HepG2 (cell line): ENCODE results near the gene DNMT1. TPM values are rescaled to one million over a fixed set of nuclear protein-coding genes. Genes with fewer than 3 reads are reported as not detected.

Experiments
- ATAC-seq: fragments of 200-7000 bp; cut with Tn5 transposase; 3 replicates; pipeline ENCODE4 v1.9.1; 2020; ENCODE audit warnings: mild to moderate bottlenecking, moderate library complexity
- BruUV-seq: library from RNA; stranded (reverse); fragments of 400-500 nt; replicated peaks from 2 replicates; lab custom pipeline; 2021; lab: Mats Ljungman, UMichigan
- CTCF ChIA-PET: fragments of 300-600 bp; formaldehyde crosslinking; extraction: SDS; loops from one replicate; lab custom pipeline; 2021; ENCODE audit warnings: low total read pairs, inconsistent platforms, low intra/inter-chr PET ratio; lab: Yijun Ruan, JAX
- POLR2A ChIA-PET: fragments of 350-600 bp; sonication (Branson Sonifier 250); formaldehyde crosslinking; loops from one replicate; lab custom pipeline; 2020; ENCODE audit warnings: antibody characterized with exemption, inconsistent platforms; lab: Yijun Ruan, JAX
- DNase-seq: peaks from one replicate; pipeline ENCODE4 v3.0.0-alpha.2; 2015; ENCODE audit warnings: low spot score
- FAIRE-seq: peaks from 3 replicates; lab custom pipeline; 2011; peaks lifted over from hg19 to GRCh38; lab: Jason Lieb, UNC
- H2AFZ ChIP-seq: one replicate; pipeline ENCODE4 v1.6.1; 2011; ENCODE audit warnings: low read length, inconsistent platforms
- H3K27ac ChIP-seq: fragments of 300-600 bp; 3 replicates; pipeline ENCODE4 v1.8.0; 2011; ENCODE audit warnings: mixed run types, mild to moderate bottlenecking, mixed read lengths, low read length, inconsistent platforms; ENCODE audit not compliant: insufficient read depth; ENCODE audit errors: extremely low read length
- H3K27me3 ChIP-seq, 2 experiments: fragments of 200-600 bp in 1 of 2; 2 replicates in 1 of 2; 3 replicates in 1 of 2; pipeline versions ENCODE4 v1.6.0 to v1.8.0; 2011; ENCODE audit warnings: low read length in 2 of 2, mild to moderate bottlenecking in 2 of 2, moderate library complexity in 2 of 2, inconsistent platforms in 1 of 2; ENCODE audit not compliant: insufficient read depth in 2 of 2, control insufficient read depth in 1 of 2
- H3K36me3 ChIP-seq, 2 experiments: fragments of 200-600 bp in 1 of 2; replicated peaks in 1 of 2; 2 replicates in 1 of 2; 3 replicates in 1 of 2; pipeline versions ENCODE4 v1.5.1 to v1.8.0; 2011; ENCODE audit warnings: low read length in 2 of 2, inconsistent platforms in 1 of 2; ENCODE audit not compliant: insufficient read depth in 2 of 2, control insufficient read depth in 1 of 2
- H3K4me1 ChIP-seq: 2 replicates; pipeline ENCODE4 v1.5.1; 2012; ENCODE audit warnings: low read length, inconsistent platforms; ENCODE audit not compliant: insufficient read depth
- H3K4me2 ChIP-seq: 2 replicates; pipeline ENCODE4 v1.6.0; 2011; ENCODE audit warnings: low read depth, low read length, inconsistent platforms
- H3K4me3 ChIP-seq, 3 experiments: fragments of 200-600 bp in 1 of 3; sonication (generic), shearing (Covaris generic) in 1 of 3; replicated peaks in 1 of 3; 2 replicates each; pipeline ENCODE4 v1.5.1; 2011 to 2016; ENCODE audit warnings: low read length in 3 of 3, inconsistent platforms in 2 of 3, low read depth in 2 of 3, mild to moderate bottlenecking in 2 of 3, control low read depth in 1 of 3, mixed read lengths in 1 of 3; ENCODE audit not compliant: insufficient read depth in 1 of 3
- H3K79me2 ChIP-seq: one replicate; pipeline ENCODE4 v1.6.1; 2011; ENCODE audit warnings: low read length, inconsistent platforms; ENCODE audit not compliant: insufficient read depth
- H3K9ac ChIP-seq: 2 replicates; pipeline ENCODE4 v1.6.0; 2011; ENCODE audit warnings: mild to moderate bottlenecking, low read depth, low read length, inconsistent platforms; ENCODE audit not compliant: insufficient read depth
- H3K9me3 ChIP-seq: 2 replicates; pipeline ENCODE4 v1.5.1; 2012; ENCODE audit warnings: mild to moderate bottlenecking, low read length
- H4K20me1 ChIP-seq: 2 replicates; pipeline ENCODE4 v1.6.0; 2011; ENCODE audit warnings: inconsistent platforms, mild to moderate bottlenecking, low read length, moderate library complexity; ENCODE audit not compliant: insufficient read depth
- ETV6 ChIP-seq: sonication (generic); formaldehyde crosslinking; conservative IDR thresholded peaks from 2 replicates; pipeline ENCODE4 v1.4.0; 2020; ENCODE audit warnings: missing genetic modification reagents
- FOXC1 ChIP-seq: sonication (generic); formaldehyde crosslinking; IDR thresholded peaks from 2 replicates; pipeline ENCODE4 v1.8.0; 2022; ENCODE audit warnings: mild to moderate bottlenecking, missing genetic modification reagents, borderline replicate concordance
- FOXK1 ChIP-seq: sonication (generic); formaldehyde crosslinking; IDR thresholded peaks from 2 replicates; pipeline ENCODE4 v1.4.0; 2020; ENCODE audit warnings: low read depth, missing genetic modification reagents, borderline replicate concordance
- KLF9 ChIP-seq: IDR thresholded peaks from 2 replicates; pipeline ENCODE4 v1.6.1; 2016; ENCODE audit warnings: low read depth
- NFRKB ChIP-seq: fragments of 450-650 bp; IDR thresholded peaks from 2 replicates; pipeline ENCODE4 v1.6.1; 2017
- PAF1 ChIP-seq: IDR thresholded peaks from 2 replicates; pipeline ENCODE4 v1.6.1; 2016; ENCODE audit warnings: missing genetic modification reagents, missing compliant biosample characterization
- SALL1 ChIP-seq: sonication (generic); formaldehyde crosslinking; IDR thresholded peaks from 2 replicates; pipeline ENCODE4 v1.8.0; 2022; ENCODE audit warnings: mild to moderate bottlenecking, missing genetic modification reagents
- TAF1 ChIP-seq: sonication (generic); formaldehyde crosslinking; IDR thresholded peaks from 2 replicates; pipeline ENCODE4 v1.4.0; 2020; ENCODE audit warnings: missing genetic modification reagents
- ZNF333 ChIP-seq: sonication (generic); formaldehyde crosslinking; IDR thresholded peaks from 2 replicates; pipeline ENCODE4 v1.4.0; 2020; ENCODE audit warnings: mild to moderate bottlenecking, missing genetic modification reagents, borderline replicate concordance
- ZNF350 ChIP-seq: sonication (generic); formaldehyde crosslinking; IDR thresholded peaks from 2 replicates; pipeline ENCODE4 v1.4.0; 2020; ENCODE audit warnings: mild to moderate bottlenecking, low read depth, missing genetic modification reagents, borderline replicate concordance
- ZNF546 ChIP-seq: sonication (generic); formaldehyde crosslinking; conservative IDR thresholded peaks from 2 replicates; pipeline ENCODE4 v1.8.1; 2023; ENCODE audit warnings: mild to moderate bottlenecking, missing genetic modification reagents
- ZNF615 ChIP-seq: sonication (generic); formaldehyde crosslinking; IDR thresholded peaks from 2 replicates; pipeline ENCODE4 v1.5.0; 2020; ENCODE audit warnings: mild to moderate bottlenecking, missing genetic modification reagents, borderline replicate concordance
- ZNF652 ChIP-seq: IDR thresholded peaks from 2 replicates; pipeline ENCODE4 v1.6.1; 2016; ENCODE audit warnings: low read depth, borderline replicate concordance
- ZNF746 ChIP-seq: sonication (generic); formaldehyde crosslinking; IDR thresholded peaks from 2 replicates; pipeline ENCODE4 v1.8.0; 2022; ENCODE audit warnings: mild to moderate bottlenecking, missing genetic modification reagents
- ZNF761 ChIP-seq: sonication (generic); formaldehyde crosslinking; conservative IDR thresholded peaks from 2 replicates; pipeline ENCODE4 v1.4.0; 2020; ENCODE audit warnings: mild to moderate bottlenecking, missing genetic modification reagents
- WGBS: methylation state at CpG from one replicate; pipeline ENCODE4 v1.1.6; 2017; ENCODE audit warnings: low lambda C conversion rate; 5-methylcytosine and 5-hydroxymethylcytosine counted together
- in situ Hi-C: cut with HindIII; loops from 2 replicates; pipeline ENCODE4 v1.10.0; 2017; ENCODE audit warnings: low pct_unique_long_range_greater_than_20kb; ENCODE audit not compliant: extremely low pct_ligation_motif_present
- intact Hi-C: fragments of 100-400 bp; cut with micrococcal nuclease; formaldehyde crosslinking; loops from one replicate; pipeline ENCODE4 v1.10.0; 2022; ENCODE audit not compliant: unreplicated experiment
- polyA plus RNA-seq, 8 experiments: library from polyadenylated mRNA; depleted of rRNA in 3 of 8; stranded (reverse) in 7 of 8; unstranded in 1 of 8; fragments of >200 nt; fragmentation: Illumina TruSeq in 4 of 8; extraction: Trizol in 4 of 8; gene quantifications; 2 replicates each; pipeline versions ENCODE4 v1.2.1 to v1.2.3, GENCODE V29; 2011 to 2016; ENCODE audit warnings: low read depth in 4 of 8, missing spikeins in 1 of 8, mixed read lengths in 1 of 8; ENCODE audit not compliant: insufficient read depth in 1 of 8
- total RNA-seq, 5 experiments: library from RNA; depleted of rRNA; stranded (reverse); fragments of >200 nt; fragmentation: Illumina TruSeq; extraction: Trizol; gene quantifications; 2 replicates each; pipeline ENCODE4 v1.2.3, GENCODE V29; 2016; ENCODE audit warnings: low read depth in 1 of 5

The DNMT1 gene
- total and polyA plus RNA-seq, 2 of the 13 experiments (the other 11 are each of a cell fraction or from before 2014, with no cell fraction given), result 31.2 to 91.1 TPM

GRCh38 chr19:10104665-10105508 lies 89.9 kb downstream of the DNMT1 start:
- BruUV-seq, result no TSS peak
- Histone ChIP-seq H3K27ac (no peak overlapping the region), H3K4me1 (peaks cover 49% of the 10 kb centered on the region), H3K9me3 (no peaks in the 10 kb centered on the region), H3K36me3 (peaks cover 12 to 25% of the 10 kb centered on the region in 2 experiments), H3K4me3 (no peak overlapping the region; a peak in 1 of 6 replicates), H3K4me2 (peak overlapping the region; percentile 25; the same call in 1 of the 2 replicates), H3K9ac (peak overlapping the region; percentile 2; the same call in 1 of the 2 replicates), H4K20me1 (no peaks in the 10 kb centered on the region), H3K79me2 (peaks cover 19% of the 10 kb centered on the region), H2AFZ (peak overlapping the region; percentile 37), H3K27me3 (no peaks in the 10 kb centered on the region; a peak in 1 of 5 replicates)
- DNase-seq (no peak), ATAC-seq (no peak), FAIRE-seq (no peak)
- no peak for TF ChIP-seq ZNF546 (CRISPR knock-in tag)
- TF ChIP-seq KLF9 (CRISPR knock-in tag), result no peak
- ChIA-PET POLR2A (no interaction called here), CTCF (no interaction called here)
- in situ Hi-C loops, result no loop called here
- WGBS, result 21% methylated on average over 10 of the region's 15 CpGs
- intact Hi-C loops, result no loop called here

- no peak for FAIRE-seq
- H3K27me3 ChIP-seq, result no peaks in the 10 kb centered on the region; a peak in 1 of 5 replicates
- H3K4me2 ChIP-seq, result no peak overlapping the region
- H3K27ac ChIP-seq, result no peak overlapping the region
- intact Hi-C loops, result no loop called here
- in situ Hi-C loops, result no loop called here
- H4K20me1 ChIP-seq, result no peaks in the 10 kb centered on the region
- no peak overlapping the region for H2AFZ ChIP-seq
- POLR2A ChIA-PET, result no interaction called here
- peaks cover 6 to 18% of the 10 kb centered on the region in 2 experiments for H3K36me3 ChIP-seq
- no peaks in the 10 kb centered on the region for H3K9me3 ChIP-seq
- no peak overlapping the region for H3K9ac ChIP-seq
- no peak for DNase-seq
- no TSS peak for BruUV-seq
- ATAC-seq, result no peak
- H3K79me2 ChIP-seq, result peaks cover 19% of the 10 kb centered on the region
- TF ChIP-seq ZNF350 (CRISPR knock-in tag) (no peak), ETV6 (no peak), SALL1 (CRISPR knock-in tag) (no peak), TAF1 (CRISPR knock-in tag) (no peak), FOXC1 (CRISPR knock-in tag) (no peak), ZNF615 (CRISPR knock-in tag) (no peak), ZNF746 (CRISPR knock-in tag) (no peak), ZNF652 (CRISPR knock-in tag) (no peak), FOXK1 (CRISPR knock-in tag) (no peak), NFRKB (no peak), ZNF333 (no peak), PAF1 (CRISPR knock-in tag) (no peak), ZNF761 (CRISPR knock-in tag) (no peak)
- H3K4me1 ChIP-seq, result peaks cover 49% of the 10 kb centered on the region
- no peak overlapping the region for H3K4me3 ChIP-seq
- CTCF ChIA-PET, result no interaction called here
These were observed 90.6 kb downstream of the DNMT1 start for GRCh38 chr19:10104130-10104513.
